MV-4-11 (cell line): ENCODE data around the gene FGD4.

Experiments used
- DNase-seq: peaks from one replicate; lab custom pipeline; 2025; lab: John Stamatoyannopoulos, UW

FGD4 gene

DNA sequence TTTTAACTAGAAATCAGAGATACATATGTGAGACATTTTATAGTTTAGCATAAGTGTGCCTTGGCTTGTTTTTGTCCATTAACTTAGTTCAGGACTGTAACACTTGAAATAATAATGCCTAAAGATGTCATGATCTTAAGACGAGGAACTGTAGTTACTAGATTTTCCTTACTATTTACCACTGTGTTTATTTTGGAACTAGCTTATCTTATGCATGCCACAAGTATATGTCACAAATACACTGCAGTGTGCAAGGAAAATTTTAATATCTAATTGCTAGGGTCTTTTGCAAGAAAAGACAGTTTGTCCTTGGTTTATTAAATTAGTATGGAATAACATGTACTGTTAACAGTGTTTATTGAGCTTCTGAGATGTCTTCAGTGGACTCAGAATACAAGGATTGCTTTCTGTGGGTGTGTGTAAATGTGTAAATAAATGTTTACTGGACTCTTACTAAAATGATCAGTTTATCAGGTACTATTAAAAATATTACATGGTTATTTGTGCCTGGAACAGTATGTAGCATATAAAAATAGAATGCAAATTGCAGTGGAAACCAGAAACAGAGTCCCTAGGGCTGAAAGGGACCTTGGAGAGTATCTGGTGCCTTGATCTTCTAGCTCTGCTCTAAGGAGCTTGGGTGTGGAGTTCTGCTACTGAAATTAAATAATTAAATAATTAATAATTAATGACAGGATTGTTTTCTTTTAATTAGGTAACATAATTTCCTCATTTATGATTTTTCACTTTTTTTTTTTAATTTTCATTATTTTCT is 58.1 kb downstream of the FGD4 start:
- no peak for DNase-seq

DNA sequence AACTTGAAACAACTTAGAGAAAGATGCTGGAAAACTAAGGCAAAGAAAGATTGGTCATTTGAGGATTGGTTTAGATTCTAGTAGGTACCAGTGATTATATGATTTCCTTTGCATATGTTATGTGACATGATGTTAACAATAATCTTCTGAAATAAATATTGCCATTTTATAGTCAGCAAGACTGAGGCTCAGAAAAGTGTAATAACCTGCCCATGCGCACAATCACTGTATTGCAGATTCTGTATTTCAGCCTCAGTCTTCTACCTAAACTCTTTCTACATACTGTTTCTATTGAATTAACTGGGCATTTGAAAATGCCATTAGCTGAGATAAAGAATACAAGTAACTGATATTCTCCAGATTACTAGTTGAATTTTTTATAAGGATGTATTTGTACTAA is 61.3 kb downstream of the FGD4 start:
- no peak for DNase-seq

DNA sequence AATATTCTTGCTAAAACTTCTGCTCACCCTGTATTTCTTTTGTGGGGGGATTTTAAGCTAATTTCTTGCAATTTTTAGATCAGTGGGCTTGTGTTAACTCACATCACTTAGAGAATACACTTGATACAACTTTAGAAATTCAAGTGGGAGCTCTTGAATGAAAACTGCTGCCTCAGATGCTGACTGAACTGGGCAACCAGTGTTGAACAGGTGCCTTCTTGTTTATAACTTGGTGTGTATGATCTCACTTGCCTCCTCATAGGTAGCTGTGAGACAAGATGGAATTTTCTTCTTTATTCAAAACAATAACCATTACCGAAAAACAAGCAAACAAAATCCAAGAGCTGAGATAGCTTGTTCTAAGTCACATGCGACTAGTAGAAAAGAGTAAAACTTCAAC is 63.5 kb downstream of the FGD4 start:
- DNase-seq = no peak

DNA sequence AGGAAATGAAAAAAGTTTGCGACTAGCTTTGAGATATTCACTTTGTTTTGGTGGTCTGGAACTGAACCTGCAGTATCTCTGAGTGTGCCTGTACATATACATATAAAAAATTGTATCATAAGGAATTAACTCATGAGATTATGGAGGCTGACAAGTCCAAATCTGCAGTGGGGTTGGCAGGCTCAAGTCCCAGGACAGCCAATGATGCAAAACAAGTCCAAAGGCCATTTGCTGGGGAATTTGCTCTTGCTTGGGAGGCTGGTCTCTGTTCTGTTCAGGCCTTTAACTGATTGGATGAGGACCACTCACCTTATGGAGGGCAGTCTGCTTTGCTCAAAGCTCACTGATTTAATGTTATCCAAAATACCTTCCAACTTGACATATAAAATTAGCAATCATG is 66.8 kb downstream of the FGD4 start:
- DNase-seq = no peak

DNA sequence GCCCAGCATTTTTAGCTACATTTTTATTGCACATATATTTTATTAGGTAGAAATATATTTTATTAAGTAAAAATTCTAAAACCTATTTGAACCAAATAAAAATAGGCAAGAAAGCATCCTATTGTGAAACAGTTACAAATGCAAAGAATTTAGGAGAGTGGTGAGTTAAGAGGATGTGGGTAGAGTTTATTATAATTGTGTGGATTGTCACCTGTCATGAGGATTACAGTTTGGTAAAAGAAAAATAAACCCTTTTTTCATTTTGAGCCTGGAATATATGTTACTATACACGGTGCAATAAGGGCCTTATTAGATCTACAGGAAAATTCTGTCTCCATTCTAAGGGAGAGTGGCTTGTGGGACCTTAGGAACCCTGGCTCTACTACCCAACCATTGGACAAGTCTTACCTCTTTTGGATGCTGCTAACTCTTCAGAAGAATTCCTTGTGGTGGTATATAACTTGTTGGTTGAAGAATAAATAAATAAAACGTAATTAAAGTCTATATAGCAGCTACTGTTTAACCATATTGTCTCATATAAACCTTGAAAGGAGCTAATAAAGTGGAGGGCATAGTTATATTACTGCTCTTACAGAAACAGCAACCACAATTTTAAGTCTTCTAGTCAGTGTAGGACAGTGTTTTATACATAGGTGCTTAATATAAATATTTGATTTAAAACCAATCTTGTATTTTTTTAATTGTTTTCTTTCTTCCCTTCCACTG is 67.8 kb downstream of the FGD4 start:
- DNase-seq = no peak

DNA sequence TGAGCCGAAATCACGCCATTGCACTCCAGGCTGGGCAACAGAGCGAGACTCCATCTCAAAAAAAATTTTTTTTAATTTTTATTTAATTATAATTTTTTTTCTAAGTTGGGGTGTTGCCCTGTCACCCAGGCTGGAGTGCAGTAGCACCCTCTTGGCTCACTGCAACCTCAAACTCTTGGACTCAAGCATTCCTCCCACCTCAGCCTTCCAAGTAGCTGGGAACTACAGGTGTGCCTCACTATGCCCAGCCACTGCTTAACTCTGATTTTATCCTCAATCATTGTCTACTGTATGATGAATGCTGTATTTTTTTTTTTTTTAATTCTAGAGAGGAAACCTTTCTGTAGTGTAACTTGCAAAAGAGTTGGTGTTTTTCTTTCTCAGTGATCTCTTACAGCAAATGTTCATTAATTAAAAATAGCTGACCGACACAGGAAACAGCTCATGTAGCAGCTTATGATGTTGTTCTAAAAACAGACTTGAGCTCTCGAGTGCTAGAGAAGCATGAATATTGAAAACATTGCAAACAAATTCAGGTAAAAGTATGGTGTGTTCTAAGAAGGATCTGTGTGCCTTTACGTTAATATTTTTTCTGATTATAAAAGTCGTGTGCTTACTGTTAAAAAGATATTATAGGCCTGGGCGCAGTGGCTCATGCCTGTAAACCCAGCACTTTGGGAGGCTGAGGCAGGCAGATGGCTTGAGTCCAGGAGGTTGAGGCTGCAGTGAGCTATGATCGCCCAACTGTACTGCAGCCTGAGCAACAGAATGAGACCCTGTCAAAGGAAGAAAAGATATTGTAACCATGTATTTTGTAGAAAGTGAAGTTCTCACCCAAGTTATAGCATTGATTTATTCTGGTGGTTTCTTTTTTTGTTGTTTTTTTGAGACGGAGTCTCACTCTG is 68.9 kb downstream of the FGD4 start:
- no peak for DNase-seq

DNA sequence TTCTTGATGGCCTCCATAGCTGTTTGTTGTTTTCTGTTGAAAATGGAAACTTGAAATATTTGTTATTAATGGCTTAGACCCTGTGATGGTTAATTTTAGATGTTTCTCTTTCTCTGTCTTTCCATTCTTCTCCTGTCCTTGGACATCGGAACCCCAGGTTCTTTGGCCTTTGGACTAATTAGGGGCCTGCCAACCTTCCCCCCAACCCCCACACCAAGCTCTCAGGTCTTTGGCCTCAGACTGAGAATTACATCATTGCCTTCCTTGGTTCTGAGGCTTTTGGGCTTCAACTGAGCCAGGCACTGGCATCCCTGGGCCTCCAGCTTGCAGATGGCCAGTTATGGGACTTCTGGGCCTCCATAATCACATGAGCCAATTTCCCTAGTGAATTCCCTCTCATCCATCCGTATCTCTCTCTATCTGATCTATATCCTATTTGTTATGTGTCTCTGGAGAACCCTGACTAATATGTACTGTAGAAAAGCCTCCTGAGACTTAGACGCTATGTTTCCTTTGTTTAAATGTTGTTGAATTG is 71.6 kb downstream of the FGD4 start:
- DNase-seq = no peak

DNA sequence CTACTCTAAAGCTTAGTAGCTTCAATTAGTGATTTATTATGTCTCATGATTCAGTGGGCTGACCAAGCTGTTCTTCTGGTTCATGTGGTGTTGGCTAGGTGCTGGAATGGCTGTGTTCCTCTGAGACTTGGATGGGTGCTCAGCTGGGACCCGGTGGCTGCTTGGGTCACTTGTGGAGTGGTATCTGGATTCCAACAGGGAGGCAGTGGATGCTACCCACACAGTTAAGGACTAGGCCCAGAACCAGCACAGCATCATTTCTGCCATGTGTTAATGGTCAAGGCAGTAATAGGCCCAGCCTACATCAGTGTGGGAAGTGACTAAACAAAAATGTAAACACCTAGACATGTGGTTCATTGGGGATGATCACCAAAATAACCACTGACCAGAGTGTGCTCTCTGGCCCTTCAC is 72.2 kb downstream of the FGD4 start:
- DNase-seq = no peak

DNA sequence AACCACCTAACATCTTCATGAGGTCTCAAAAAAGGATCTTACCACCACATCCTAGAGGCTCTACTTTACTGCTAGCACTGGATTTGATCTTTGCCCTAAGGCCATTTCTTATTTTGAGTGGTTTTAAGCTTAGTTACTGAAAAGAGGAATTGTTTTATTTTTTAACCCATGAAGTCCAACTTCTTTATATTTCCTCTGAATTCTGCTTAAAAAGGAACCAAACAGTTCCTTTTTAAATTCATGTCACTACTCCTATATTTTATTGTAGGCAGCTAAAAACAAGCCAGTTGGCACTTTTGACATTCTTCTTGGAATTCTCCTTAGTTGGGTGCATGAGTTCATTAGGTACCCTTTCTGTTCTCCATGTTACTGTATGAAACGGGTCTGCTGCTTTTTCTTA is 76.4 kb downstream of the FGD4 start:
- peak; percentile 55 for DNase-seq

DNA sequence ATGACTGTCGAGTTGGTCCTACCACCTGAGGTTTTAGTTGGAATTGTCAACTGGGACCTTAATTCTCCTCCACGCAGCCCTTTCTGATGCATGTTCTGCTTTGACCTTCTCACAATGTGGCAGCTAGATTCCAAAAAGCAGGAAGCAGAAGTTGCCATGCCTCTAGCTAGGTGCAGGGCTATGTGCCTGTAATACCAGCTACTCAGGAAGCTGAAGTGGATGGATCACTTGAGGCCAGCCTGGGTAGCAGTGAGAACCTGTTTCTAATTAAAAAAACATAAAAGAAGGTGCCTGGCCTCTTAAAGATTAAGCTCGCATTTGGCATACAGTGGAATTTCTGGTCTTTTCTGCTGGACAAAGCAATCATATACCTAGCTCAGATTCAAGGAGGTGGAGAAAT is 77.1 kb downstream of the FGD4 start:
- no peak for DNase-seq

DNA sequence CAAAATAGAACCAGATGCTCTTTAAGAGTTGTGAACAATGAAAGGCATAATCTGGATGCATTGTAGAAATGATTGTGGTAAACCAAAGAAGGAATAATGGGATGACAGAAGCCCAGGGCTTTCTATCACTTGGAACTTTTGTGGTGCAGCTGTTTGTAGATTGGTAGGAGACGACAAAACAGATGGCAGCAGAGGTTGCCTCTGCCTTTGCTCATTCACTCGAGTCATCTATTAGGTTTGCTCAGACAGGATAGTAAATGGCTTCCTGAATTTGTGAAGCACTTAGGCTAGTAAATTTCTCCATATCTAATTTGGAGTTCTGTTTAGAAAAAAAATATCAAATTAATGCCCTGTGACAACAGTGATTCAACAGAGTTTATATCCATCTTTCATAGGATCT is 78.4 kb downstream of the FGD4 start:
- DNase-seq = no peak

DNA sequence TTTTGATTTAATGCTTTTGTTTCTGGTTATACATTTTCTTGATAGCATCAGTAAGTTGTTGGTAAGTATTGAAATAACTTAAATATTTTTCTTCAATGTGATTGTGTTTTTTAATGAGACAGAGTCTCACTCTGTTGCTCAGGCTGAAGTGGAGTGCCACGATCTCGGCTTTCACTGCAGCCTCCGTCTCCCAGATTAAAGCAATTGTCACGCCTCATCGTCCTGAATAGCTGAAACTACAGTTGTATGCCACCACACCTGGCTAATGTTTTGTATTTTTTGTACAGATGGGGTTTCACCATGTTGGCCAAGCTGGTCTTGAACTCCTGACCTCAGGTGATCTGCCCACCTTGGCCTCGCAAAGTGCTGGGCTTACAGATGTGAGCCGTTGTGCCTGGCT is 78.8 kb downstream of the FGD4 start:
- no peak for DNase-seq

DNA sequence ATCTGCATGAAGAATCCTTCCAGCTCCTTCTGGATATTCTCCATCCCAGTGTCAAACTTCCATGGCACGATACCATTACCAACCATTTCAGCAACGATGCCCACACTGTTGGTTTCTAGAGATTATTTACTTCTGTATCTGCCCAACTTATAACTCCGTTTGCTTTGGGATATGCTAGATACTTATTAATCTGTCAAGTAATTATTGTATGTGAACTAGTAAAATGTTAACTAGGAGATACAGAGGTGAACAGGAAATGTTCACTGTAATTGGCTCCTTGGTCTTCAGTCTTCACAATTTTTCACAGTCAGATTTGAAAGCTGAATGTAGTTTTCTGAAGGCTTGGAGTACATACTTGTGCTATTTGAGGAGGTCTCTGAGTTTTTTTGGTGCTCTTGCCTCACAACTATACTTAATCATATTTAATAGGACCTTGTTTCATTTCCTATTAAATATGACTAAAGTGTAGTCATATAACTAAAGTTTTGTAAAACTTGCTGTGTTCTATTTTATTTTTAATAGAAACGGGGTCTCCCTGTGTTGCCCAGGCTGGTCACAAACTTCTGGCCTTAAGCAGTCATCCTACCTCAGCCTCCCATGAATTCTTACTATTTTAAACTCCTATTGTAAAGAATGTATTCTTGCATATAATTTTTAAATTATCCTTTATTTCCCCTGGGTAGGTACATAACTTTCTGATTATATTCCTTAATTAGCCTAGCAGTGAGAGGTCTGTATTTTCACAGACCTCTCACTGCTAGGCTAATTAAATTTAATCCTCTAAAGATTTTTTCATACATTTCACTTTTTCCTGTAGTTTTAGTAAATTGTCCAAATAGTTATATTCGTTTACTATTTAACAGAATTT is 79.7 kb downstream of the FGD4 start:
- DNase-seq = peak; percentile 25

DNA sequence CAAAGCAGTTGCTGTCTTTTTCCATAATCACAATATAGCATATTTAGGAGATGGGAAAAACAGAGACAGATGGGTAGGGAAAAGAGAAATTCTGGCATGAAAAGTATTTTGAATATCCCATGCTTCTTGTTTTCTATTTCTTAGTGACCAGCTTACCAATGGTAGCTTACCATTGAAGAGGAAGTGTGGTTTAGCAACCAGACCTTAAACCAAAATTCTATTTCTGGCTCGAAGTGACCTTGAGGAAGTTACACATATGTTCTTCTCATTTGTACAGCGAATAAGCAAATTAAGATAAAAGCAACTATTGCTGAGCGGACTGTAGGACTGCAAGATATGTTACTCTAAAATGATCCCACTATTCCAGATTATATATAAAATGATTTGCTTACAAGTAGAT is 82.9 kb downstream of the FGD4 start:
- DNase-seq = peak; percentile 96

DNA sequence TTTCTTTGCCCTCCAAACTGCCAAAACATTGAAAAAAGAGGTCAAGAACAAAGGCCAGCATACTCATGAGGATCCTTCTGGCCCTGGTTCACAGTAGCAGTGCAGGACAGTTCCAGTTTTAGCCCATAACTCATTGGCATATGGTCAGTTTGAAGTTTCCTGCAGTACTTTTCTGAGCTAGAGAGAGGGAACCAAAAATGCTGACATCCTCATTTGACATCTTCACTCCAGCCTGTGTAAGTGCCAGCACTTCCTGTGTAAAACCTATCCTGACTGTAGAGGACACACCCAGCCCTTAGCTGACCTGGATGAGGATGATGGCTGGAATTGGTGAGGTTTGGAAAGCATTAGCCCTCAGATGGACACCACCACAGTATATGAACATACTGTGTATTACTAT is 84.1 kb downstream of the FGD4 start:
- peak; percentile 85 for DNase-seq

DNA sequence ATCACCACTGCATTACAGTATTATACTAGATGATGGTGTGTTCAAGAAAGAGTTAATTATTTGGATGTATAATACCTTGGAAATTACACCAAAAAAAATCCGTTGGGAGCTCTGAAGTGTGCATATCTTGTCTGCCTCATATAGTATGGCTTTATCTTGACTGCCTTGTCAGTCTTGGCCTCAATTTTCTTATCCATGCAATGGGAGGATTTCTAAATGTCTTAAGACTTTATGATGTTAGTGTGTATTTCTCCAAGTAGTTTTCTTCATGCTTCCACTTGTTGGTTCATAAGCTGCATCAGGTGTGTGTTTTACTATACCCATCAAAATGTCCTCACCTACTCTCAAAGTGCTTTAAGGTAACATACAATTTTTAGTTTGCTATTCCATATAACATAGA is 84.6 kb downstream of the FGD4 start:
- DNase-seq = no peak

DNA sequence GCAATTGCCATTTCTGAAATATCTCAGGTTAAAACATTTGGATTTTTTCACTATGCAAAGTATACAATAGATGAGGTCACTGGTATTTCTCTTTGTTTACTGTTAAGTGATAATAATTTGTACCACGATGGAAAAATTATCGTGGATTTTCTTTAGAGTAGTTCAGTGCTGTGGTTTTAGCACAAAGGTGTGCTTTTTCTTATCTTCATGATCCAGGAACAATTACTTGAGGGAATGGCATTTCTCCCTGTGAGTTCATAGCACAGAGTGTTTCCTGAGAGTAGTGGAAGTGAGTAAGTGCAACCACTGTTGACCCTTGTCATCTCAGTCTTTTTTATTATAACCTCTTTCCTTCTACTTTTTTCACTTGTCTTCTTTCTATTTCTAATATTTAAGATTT is 86.8 kb downstream of the FGD4 start:
- no peak for DNase-seq

DNA sequence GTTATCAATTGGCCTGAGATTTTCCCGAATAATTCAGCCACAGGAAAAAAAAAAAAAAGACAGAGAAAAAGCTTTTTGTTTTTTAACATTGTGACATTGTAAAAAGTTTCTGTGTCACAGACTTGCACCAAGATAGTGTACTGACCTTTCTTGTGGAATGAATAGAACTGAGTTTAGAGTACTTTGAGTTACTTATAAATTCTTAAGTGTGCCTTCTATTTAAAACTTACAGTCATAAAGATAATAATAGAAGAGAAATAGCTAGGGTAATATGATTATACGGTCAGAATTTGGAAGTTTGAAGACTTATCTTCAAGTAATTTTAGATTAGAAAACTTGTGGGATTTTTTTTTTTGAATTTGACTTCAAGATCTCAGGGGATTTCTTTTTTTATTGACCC is 88.8 kb downstream of the FGD4 start:
- no peak for DNase-seq

DNA sequence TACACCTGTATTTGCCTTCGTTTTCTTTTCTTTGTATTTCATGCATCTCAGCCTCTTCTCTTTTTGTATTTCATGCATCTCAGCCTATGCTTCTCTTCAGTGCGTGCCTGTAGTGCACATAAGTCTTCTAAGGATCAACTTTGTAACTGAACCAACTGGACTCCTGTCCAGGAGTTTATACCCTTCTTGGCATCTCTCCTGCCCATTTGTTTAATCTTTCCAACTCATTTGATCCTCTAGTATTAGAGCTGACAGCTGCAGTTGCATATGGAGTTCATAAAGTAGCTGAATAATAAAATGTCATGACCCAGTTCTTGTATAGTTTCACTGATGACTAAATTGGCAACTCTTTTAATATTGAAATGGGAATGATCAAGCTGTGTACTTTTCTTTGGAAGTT is 89.7 kb downstream of the FGD4 start:
- no peak for DNase-seq

DNA sequence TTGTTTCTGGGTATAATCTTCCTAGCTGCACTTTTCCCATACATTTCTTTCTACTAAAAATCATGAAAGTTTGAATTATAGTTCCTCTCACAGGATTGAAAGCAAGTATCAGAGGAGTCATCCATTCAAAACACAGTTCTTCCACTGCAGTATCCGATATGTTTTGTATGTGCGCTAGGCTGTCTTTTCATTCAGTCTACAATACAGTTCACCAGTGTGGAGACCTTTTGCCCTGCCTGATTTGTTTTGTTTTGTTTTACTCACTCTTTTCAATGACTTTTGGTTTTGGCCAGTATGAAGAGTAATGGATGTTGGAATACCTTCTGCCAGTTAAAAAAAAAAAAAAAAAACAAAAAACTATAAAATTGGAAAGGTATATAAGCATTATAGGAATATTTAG is 91.4 kb downstream of the FGD4 start:
- no peak for DNase-seq

DNA sequence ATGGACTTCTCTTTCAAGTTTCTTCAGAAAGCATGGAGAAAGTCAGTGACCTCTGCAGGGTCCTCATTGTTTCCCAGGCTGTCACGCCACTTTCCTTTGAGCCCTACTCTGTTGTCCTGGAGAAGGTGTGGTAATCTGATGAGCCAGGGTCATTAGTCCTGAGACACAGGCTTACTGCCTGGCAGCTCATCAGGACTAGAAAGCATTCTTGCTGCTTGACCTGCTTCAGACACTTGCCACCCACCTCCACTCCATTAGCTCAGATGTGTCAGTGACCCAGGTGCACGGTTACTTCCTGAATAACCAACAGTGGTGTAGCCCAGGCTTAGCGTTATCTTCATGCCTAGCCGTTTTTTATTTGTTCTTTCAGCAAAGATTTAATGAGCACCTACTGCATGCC is 93.9 kb downstream of the FGD4 start:
- no peak for DNase-seq

DNA sequence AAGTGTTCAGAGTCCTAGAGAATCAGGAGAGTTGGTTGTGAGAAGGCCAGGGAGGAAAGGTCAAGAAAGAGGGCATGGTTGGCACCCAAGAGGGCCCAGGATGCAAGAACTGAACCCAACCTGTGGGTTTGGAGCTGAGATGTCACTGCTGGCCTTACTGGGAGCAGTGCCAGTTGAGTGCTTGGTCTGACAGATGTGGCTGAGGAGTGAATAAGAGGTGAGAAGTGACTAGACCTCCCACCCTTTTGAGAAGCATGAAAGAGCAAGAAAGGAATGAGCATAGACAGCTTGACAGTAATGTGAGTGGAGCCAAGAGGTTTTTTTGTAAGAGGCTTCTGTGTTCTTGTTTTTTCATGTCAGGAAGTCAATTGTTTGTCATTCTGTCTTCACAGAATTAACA is 95.3 kb downstream of the FGD4 start:
- no peak for DNase-seq
